ENCODE data around the gene OVOL1. TPM values are rescaled to one million over a fixed set of nuclear protein-coding genes. Genes with fewer than 3 reads are reported as not detected.

Gene OVOL1
- total RNA-seq, 1 experiment from 2014 or later: 12.7 TPM

DNA sequence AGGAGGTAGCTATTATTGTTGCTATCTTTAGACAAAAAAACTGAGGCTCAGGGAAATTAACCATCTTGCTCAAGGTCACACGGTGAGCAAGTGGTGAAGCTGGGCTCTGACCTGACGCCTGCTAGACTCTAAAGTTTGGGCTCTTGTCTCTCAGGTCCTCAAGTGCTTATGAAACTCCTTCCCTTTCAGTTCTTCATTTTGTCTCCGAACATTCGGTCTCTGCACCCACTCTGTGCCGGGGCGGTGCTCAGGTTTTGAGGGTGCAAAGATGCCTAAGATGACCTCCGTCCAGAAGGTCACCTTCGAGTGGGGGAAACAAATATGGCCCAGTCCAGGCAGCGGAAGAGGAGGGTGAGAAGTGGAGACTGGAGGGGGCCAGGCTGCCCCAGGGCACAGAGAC is 16.0 kb downstream of the OVOL1 start:
- intact Hi-C loops (cut with micrococcal nuclease; ENCODE audit: unreplicated experiment): no loop called here
- Mint-ChIP-seq H3K36me3 (ENCODE audit: insufficient read depth, unreplicated experiment) (no peaks in the 10 kb centered on the region), H3K27me3 (ENCODE audit: unreplicated experiment) (peaks cover 17% of the 10 kb centered on the region), H3K4me1 (ENCODE audit: low read depth, unreplicated experiment) (no peaks in the 10 kb centered on the region), H3K27ac (ENCODE audit: unreplicated experiment) (no peak overlapping the region), H3K4me3 (ENCODE audit: low read depth, unreplicated experiment) (no peak overlapping the region), H3K9me3 (ENCODE audit: low read depth, unreplicated experiment) (no peaks in the 10 kb centered on the region)
- no TSS peak for BruUV-seq (replicated peaks)
- DNase-seq: no peak
- TF ChIP-seq, protein P1, sequence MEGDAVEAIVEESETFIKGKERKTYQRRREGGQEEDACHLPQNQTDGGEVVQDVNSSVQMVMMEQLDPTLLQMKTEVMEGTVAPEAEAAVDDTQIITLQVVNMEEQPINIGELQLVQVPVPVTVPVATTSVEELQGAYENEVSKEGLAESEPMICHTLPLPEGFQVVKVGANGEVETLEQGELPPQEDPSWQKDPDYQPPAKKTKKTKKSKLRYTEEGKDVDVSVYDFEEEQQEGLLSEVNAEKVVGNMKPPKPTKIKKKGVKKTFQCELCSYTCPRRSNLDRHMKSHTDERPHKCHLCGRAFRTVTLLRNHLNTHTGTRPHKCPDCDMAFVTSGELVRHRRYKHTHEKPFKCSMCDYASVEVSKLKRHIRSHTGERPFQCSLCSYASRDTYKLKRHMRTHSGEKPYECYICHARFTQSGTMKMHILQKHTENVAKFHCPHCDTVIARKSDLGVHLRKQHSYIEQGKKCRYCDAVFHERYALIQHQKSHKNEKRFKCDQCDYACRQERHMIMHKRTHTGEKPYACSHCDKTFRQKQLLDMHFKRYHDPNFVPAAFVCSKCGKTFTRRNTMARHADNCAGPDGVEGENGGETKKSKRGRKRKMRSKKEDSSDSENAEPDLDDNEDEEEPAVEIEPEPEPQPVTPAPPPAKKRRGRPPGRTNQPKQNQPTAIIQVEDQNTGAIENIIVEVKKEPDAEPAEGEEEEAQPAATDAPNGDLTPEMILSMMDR (IDR thresholded peaks at IDR 0.05; ENCODE audit: unreplicated experiment): no peak
- CTCF ChIA-PET: interaction anchor here (0.6 to 1.5 kb wide), 3 partner anchors 13 to 287 kb away, joined by 3 to 5 read pairs (median 4); no protein-coding TSS in a partner anchor

DNA sequence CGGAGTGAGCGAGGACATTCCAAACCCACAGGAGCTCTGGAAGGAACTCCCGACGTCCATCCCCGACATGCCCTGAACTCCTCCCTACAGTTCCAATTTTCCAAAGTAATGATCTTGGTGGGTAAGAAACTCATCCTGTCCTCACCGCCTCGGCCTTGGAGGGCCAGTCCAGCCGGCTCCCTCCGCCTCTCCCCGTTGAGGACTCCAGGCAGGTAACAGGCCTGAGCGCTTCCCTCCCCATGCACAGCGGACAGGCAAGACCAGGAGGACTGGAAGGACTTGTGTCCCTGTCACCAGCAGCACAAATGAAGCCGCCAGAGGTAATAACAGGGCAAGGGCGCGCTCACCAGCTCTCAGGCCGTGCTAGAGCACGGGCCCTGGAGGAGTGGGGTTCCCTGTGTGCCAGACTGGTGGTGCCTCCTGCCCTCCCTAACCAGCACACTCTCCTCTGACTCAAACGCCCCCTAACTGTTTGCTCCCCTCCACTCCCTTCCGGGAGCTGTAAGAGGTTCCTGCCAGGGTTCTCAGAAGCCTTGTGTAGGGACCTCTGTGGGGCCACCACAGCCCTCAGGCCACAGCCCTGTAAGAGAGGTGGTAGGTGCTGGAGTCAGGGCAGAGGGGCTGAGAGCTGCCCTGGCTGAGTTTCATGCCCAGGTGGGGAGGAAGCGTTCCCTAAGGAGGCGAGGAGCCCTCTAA is 17.1 kb downstream of the OVOL1 start:
- peaks cover 28% of the 10 kb centered on the region for H3K27me3 Mint-ChIP-seq (ENCODE audit: unreplicated experiment)
- CTCF ChIA-PET: interaction anchor here (1.5 kb wide), 1 partner anchor 24 kb away, joined by 5 read pairs; no protein-coding TSS in a partner anchor

DNA sequence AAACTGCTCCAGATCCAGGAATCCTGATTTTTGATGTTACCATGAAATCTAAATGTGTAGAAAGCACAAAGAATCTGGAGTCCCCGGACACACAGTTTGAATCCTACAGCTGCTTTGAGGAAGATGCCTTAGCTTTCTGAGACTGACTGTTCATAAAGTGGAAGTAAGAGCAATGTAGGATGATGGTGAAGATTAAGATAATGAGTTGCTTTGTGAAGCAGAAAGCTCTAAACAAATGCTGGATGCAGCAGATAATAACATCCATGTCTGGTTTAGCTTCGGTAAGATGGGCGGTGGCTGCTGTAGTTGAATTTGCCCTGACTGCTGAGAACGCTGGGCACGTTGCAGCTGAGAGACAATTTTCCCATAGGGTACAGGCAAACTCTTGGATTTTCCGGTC is 20.1 kb downstream of the OVOL1 start:
- CTCF ChIA-PET: interaction anchor here (0.6 to 0.8 kb wide), 2 partner anchors 10 to 106 kb away, joined by 4 read pairs; no protein-coding TSS in a partner anchor
- TF ChIP-seq, protein P1 (IDR thresholded peaks at IDR 0.05; ENCODE audit: unreplicated experiment): no peak

More for the DNA sequence above, 17.1 kb downstream of the OVOL1 start:
- Mint-ChIP-seq H3K27ac (ENCODE audit: unreplicated experiment) (no peak overlapping the region), H3K9me3 (ENCODE audit: low read depth, unreplicated experiment) (no peaks in the 10 kb centered on the region), H3K36me3 (ENCODE audit: insufficient read depth, unreplicated experiment) (no peaks in the 10 kb centered on the region), H3K4me3 (ENCODE audit: low read depth, unreplicated experiment) (no peak overlapping the region), H3K4me1 (ENCODE audit: low read depth, unreplicated experiment) (no peaks in the 10 kb centered on the region)
- no TSS peak for BruUV-seq (replicated peaks)
- DNase-seq: no peak
- TF ChIP-seq, protein P1 (IDR thresholded peaks at IDR 0.05; ENCODE audit: unreplicated experiment): no peak
- intact Hi-C loops (cut with micrococcal nuclease; ENCODE audit: unreplicated experiment): no loop called here

DNA sequence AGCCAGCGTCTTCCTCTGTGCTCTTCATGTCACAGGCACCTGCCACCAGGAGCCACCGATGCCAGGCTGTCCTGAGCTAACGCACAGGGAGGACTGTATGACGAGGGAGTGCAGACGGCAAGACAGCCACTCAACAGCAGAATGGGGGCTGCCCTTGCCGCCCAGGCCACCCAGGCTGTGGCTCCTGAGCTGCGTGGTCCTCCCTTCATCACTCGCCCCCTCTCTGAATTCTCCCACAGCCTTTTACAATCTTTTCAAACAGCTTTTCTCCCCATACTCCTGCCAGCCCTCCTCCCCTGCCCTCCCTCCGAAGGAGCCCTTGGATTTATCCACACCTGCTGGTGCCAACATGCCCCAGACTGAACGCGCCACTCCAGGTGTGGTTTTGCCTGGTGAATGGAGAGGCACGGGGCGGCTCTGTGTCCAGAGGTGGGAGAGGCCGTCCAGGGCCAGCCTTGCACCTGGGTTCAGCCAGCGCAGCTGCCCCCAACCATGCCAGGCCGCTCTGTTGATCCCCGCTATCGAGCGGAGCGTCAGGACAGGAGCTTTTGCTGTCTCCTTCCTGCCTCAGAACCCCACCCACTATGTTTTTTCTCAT is 22.0 kb downstream of the OVOL1 start:
- TF ChIP-seq, protein P1 (IDR thresholded peaks at IDR 0.05; ENCODE audit: unreplicated experiment): no peak
- Mint-ChIP-seq H3K4me1 (ENCODE audit: low read depth, unreplicated experiment) (no peaks in the 10 kb centered on the region), H3K9me3 (ENCODE audit: low read depth, unreplicated experiment) (no peaks in the 10 kb centered on the region), H3K36me3 (ENCODE audit: insufficient read depth, unreplicated experiment) (peaks cover 17% of the 10 kb centered on the region), H3K27me3 (ENCODE audit: unreplicated experiment) (peaks cover 51% of the 10 kb centered on the region), H3K4me3 (ENCODE audit: low read depth, unreplicated experiment) (no peak overlapping the region), H3K27ac (ENCODE audit: unreplicated experiment) (no peak overlapping the region)
- intact Hi-C loops (cut with micrococcal nuclease; ENCODE audit: unreplicated experiment): no loop called here
- CTCF ChIA-PET: interaction anchor here (0.6 kb wide), 1 partner anchor 414 kb away, joined by 6 read pairs; no protein-coding TSS in a partner anchor
- no peak for DNase-seq
- BruUV-seq (replicated peaks): no TSS peak

More for the DNA sequence above, 20.1 kb downstream of the OVOL1 start:
- intact Hi-C loops (cut with micrococcal nuclease; ENCODE audit: unreplicated experiment): no loop called here
- H3K27ac Mint-ChIP-seq (ENCODE audit: unreplicated experiment): no peak overlapping the region
- no peaks in the 10 kb centered on the region for H3K4me1 Mint-ChIP-seq (ENCODE audit: low read depth, unreplicated experiment)
- peaks cover 9% of the 10 kb centered on the region for H3K36me3 Mint-ChIP-seq (ENCODE audit: insufficient read depth, unreplicated experiment)
- H3K4me3 Mint-ChIP-seq (ENCODE audit: low read depth, unreplicated experiment): no peak overlapping the region
- no peak for DNase-seq
- BruUV-seq (replicated peaks): no TSS peak
- H3K9me3 Mint-ChIP-seq (ENCODE audit: low read depth, unreplicated experiment): no peaks in the 10 kb centered on the region
- H3K27me3 Mint-ChIP-seq (ENCODE audit: unreplicated experiment): peaks cover 59% of the 10 kb centered on the region
